ENCODE results near the gene TOGARAM2. TPM values are rescaled to one million over a fixed set of nuclear protein-coding genes. Genes with fewer than 3 reads are reported as not detected.

TOGARAM2 gene
- total and polyA plus RNA-seq, 2 donors: 0.90 to 3.3 TPM

GRCh38 chr2:29061176-29061575 is 80.1 kb downstream of the TOGARAM2 start:
- H3K4me3 ChIP-seq (ENCODE audit: low read length in 2 of 2): no peak overlapping the region
- H3K4me1 ChIP-seq (ENCODE audit: control insufficient read depth in 2 of 2, insufficient read depth in 2 of 2, low read length in 2 of 2): peaks cover 11 to 17% of the 10 kb centered on the region in 2 donors
- no peaks in the 10 kb centered on the region for H3K27me3 ChIP-seq (ENCODE audit: control insufficient read depth in 2 of 2, insufficient read depth in 1 of 2, low read length in 1 of 2)
- no peak for DNase-seq (ENCODE audit: low read depth in 6 of 9, low spot score in 9 of 9)
- 96% methylated on average over 6 of the region's 6 CpGs for WGBS
- H3K9me3 ChIP-seq (ENCODE audit: control insufficient read depth in 2 of 2, insufficient read depth in 1 of 2, low read length in 1 of 2): no peaks in the 10 kb centered on the region
- no peaks in the 10 kb centered on the region for H3K36me3 ChIP-seq (ENCODE audit: control insufficient read depth in 2 of 2, insufficient read depth in 2 of 2, low read length in 1 of 2)
- H3K27ac ChIP-seq (ENCODE audit: low read depth in 1 of 2, low read length in 1 of 2): no peak overlapping the region

GRCh38 chr2:29061616-29062015 is 80.5 kb downstream of the TOGARAM2 start:
- WGBS: 98% methylated on average over 3 of the region's 3 CpGs

GRCh38 chr2:29062371-29062770 is 81.3 kb downstream of the TOGARAM2 start:
- Histone ChIP-seq H3K4me3 (ENCODE audit: low read length in 2 of 2) (no peak overlapping the region), H3K9me3 (ENCODE audit: control insufficient read depth in 2 of 2, insufficient read depth in 1 of 2, low read length in 1 of 2) (no peaks in the 10 kb centered on the region), H3K4me1 (ENCODE audit: control insufficient read depth in 2 of 2, insufficient read depth in 2 of 2, low read length in 2 of 2) (peaks cover 13 to 15% of the 10 kb centered on the region in 2 donors), H3K27me3 (ENCODE audit: control insufficient read depth in 2 of 2, insufficient read depth in 1 of 2, low read length in 1 of 2) (no peaks in the 10 kb centered on the region), H3K36me3 (ENCODE audit: control insufficient read depth in 2 of 2, insufficient read depth in 2 of 2, low read length in 1 of 2) (no peaks in the 10 kb centered on the region), H3K27ac (ENCODE audit: low read depth in 1 of 2, low read length in 1 of 2) (no peak overlapping the region)
- WGBS: 99% methylated on average over 10 of the region's 10 CpGs
- no peak for DNase-seq (ENCODE audit: low read depth in 6 of 9, low spot score in 9 of 9)

More at GRCh38 chr2:29061616-29062015, 80.5 kb downstream of the TOGARAM2 start:
- no peaks in the 10 kb centered on the region for H3K27me3 ChIP-seq (ENCODE audit: control insufficient read depth in 2 of 2, insufficient read depth in 1 of 2, low read length in 1 of 2)
- H3K4me1 ChIP-seq (ENCODE audit: control insufficient read depth in 2 of 2, insufficient read depth in 2 of 2, low read length in 2 of 2): peaks cover 12 to 14% of the 10 kb centered on the region in 2 donors
- H3K36me3 ChIP-seq (ENCODE audit: control insufficient read depth in 2 of 2, insufficient read depth in 2 of 2, low read length in 1 of 2): no peaks in the 10 kb centered on the region
- H3K9me3 ChIP-seq (ENCODE audit: control insufficient read depth in 2 of 2, insufficient read depth in 1 of 2, low read length in 1 of 2): no peaks in the 10 kb centered on the region
- DNase-seq (ENCODE audit: low read depth in 6 of 9, low spot score in 9 of 9): no peak
- no peak overlapping the region for H3K27ac ChIP-seq (ENCODE audit: low read depth in 1 of 2, low read length in 1 of 2)
- H3K4me3 ChIP-seq (ENCODE audit: low read length in 2 of 2): no peak overlapping the region

- no peaks in the 10 kb centered on the region for H3K9me3 ChIP-seq (ENCODE audit: control insufficient read depth in 2 of 2, insufficient read depth in 1 of 2, low read length in 1 of 2)
- no peak overlapping the region for H3K4me3 ChIP-seq (ENCODE audit: low read length in 2 of 2)
- no peaks in the 10 kb centered on the region for H3K27me3 ChIP-seq (ENCODE audit: control insufficient read depth in 2 of 2, insufficient read depth in 1 of 2, low read length in 1 of 2)
- WGBS: 98% methylated on average over 6 of the region's 6 CpGs
- H3K36me3 ChIP-seq (ENCODE audit: control insufficient read depth in 2 of 2, insufficient read depth in 2 of 2, low read length in 1 of 2): no peaks in the 10 kb centered on the region
- no peak for DNase-seq (ENCODE audit: low read depth in 6 of 9, low spot score in 9 of 9)
- H3K4me1 ChIP-seq (ENCODE audit: control insufficient read depth in 2 of 2, insufficient read depth in 2 of 2, low read length in 2 of 2): peaks cover 13 to 15% of the 10 kb centered on the region in 2 donors
- no peak overlapping the region for H3K27ac ChIP-seq (ENCODE audit: low read depth in 1 of 2, low read length in 1 of 2)
Observed at GRCh38 chr2:29063056-29063455, 82.0 kb downstream of the TOGARAM2 start.

- no peaks in the 10 kb centered on the region for H3K9me3 ChIP-seq (ENCODE audit: control insufficient read depth in 2 of 2, insufficient read depth in 1 of 2, low read length in 1 of 2)
- H3K4me3 ChIP-seq (ENCODE audit: low read length in 2 of 2): no peak overlapping the region
- no peak overlapping the region for H3K27ac ChIP-seq (ENCODE audit: low read depth in 1 of 2, low read length in 1 of 2)
- no peaks in the 10 kb centered on the region for H3K27me3 ChIP-seq (ENCODE audit: control insufficient read depth in 2 of 2, insufficient read depth in 1 of 2, low read length in 1 of 2)
- no peaks in the 10 kb centered on the region for H3K36me3 ChIP-seq (ENCODE audit: control insufficient read depth in 2 of 2, insufficient read depth in 2 of 2, low read length in 1 of 2)
- WGBS: 94% methylated on average over 20 of the region's 20 CpGs
- peaks cover 13 to 15% of the 10 kb centered on the region in 2 donors for H3K4me1 ChIP-seq (ENCODE audit: control insufficient read depth in 2 of 2, insufficient read depth in 2 of 2, low read length in 2 of 2)
- DNase-seq (ENCODE audit: low read depth in 6 of 9, low spot score in 9 of 9): no peak
Observed at GRCh38 chr2:29063646-29064345, 82.7 kb downstream of the TOGARAM2 start.

- no peak overlapping the region for H3K27ac ChIP-seq (ENCODE audit: low read depth in 1 of 2, low read length in 1 of 2)
- H3K27me3 ChIP-seq (ENCODE audit: control insufficient read depth in 2 of 2, insufficient read depth in 1 of 2, low read length in 1 of 2): no peaks in the 10 kb centered on the region
- no peak overlapping the region for H3K4me3 ChIP-seq (ENCODE audit: low read length in 2 of 2)
- WGBS: 96% methylated on average over 4 of the region's 4 CpGs
- no peaks in the 10 kb centered on the region for H3K9me3 ChIP-seq (ENCODE audit: control insufficient read depth in 2 of 2, insufficient read depth in 1 of 2, low read length in 1 of 2)
- peaks cover 11 to 14% of the 10 kb centered on the region in 2 donors for H3K4me1 ChIP-seq (ENCODE audit: control insufficient read depth in 2 of 2, insufficient read depth in 2 of 2, low read length in 2 of 2)
- no peaks in the 10 kb centered on the region for H3K36me3 ChIP-seq (ENCODE audit: control insufficient read depth in 2 of 2, insufficient read depth in 2 of 2, low read length in 1 of 2)
- DNase-seq (ENCODE audit: low read depth in 6 of 9, low spot score in 9 of 9): no peak
Observed at GRCh38 chr2:29064346-29064715, 83.2 kb downstream of the TOGARAM2 start.

GRCh38 chr2:29064746-29065067 is 83.6 kb downstream of the TOGARAM2 start:
- no peak overlapping the region for H3K27ac ChIP-seq (ENCODE audit: low read depth in 1 of 2, low read length in 1 of 2)
- H3K36me3 ChIP-seq (ENCODE audit: control insufficient read depth in 2 of 2, insufficient read depth in 2 of 2, low read length in 1 of 2): no peaks in the 10 kb centered on the region
- no peak overlapping the region for H3K4me3 ChIP-seq (ENCODE audit: low read length in 2 of 2)
- 84% methylated on average over 11 of the region's 11 CpGs for WGBS
- H3K4me1 ChIP-seq (ENCODE audit: control insufficient read depth in 2 of 2, insufficient read depth in 2 of 2, low read length in 2 of 2): peaks cover 8 to 10% of the 10 kb centered on the region in 2 donors
- H3K9me3 ChIP-seq (ENCODE audit: control insufficient read depth in 2 of 2, insufficient read depth in 1 of 2, low read length in 1 of 2): no peaks in the 10 kb centered on the region
- no peaks in the 10 kb centered on the region for H3K27me3 ChIP-seq (ENCODE audit: control insufficient read depth in 2 of 2, insufficient read depth in 1 of 2, low read length in 1 of 2)
- DNase-seq (ENCODE audit: low read depth in 6 of 9, low spot score in 9 of 9): no peak

- H3K4me3 ChIP-seq (ENCODE audit: low read length in 2 of 2): no peak overlapping the region
- H3K27me3 ChIP-seq (ENCODE audit: control insufficient read depth in 2 of 2, insufficient read depth in 1 of 2, low read length in 1 of 2): no peaks in the 10 kb centered on the region
- WGBS: 96% methylated on average over 10 of the region's 10 CpGs
- H3K36me3 ChIP-seq (ENCODE audit: control insufficient read depth in 2 of 2, insufficient read depth in 2 of 2, low read length in 1 of 2): no peaks in the 10 kb centered on the region
- H3K27ac ChIP-seq (ENCODE audit: low read depth in 1 of 2, low read length in 1 of 2): no peak overlapping the region
- no peaks in the 10 kb centered on the region for H3K9me3 ChIP-seq (ENCODE audit: control insufficient read depth in 2 of 2, insufficient read depth in 1 of 2, low read length in 1 of 2)
- H3K4me1 ChIP-seq (ENCODE audit: control insufficient read depth in 2 of 2, insufficient read depth in 2 of 2, low read length in 2 of 2): peaks cover 3 to 6% of the 10 kb centered on the region in 2 donors
- DNase-seq (ENCODE audit: low read depth in 6 of 9, low spot score in 9 of 9): no peak
Observed at GRCh38 chr2:29065068-29065811, 84.1 kb downstream of the TOGARAM2 start.

GRCh38 chr2:29066271-29066860 is 85.3 kb downstream of the TOGARAM2 start:
- no peak overlapping the region for H3K4me3 ChIP-seq (ENCODE audit: low read length in 2 of 2)
- DNase-seq (ENCODE audit: low read depth in 6 of 9, low spot score in 9 of 9): no peak
- no peaks in the 10 kb centered on the region for H3K27me3 ChIP-seq (ENCODE audit: control insufficient read depth in 2 of 2, insufficient read depth in 1 of 2, low read length in 1 of 2)
- H3K27ac ChIP-seq (ENCODE audit: low read depth in 1 of 2, low read length in 1 of 2): peak overlapping the region; percentile 17 to 68
- no peaks in the 10 kb centered on the region for H3K36me3 ChIP-seq (ENCODE audit: control insufficient read depth in 2 of 2, insufficient read depth in 2 of 2, low read length in 1 of 2)
- no peaks in the 10 kb centered on the region for H3K9me3 ChIP-seq (ENCODE audit: control insufficient read depth in 2 of 2, insufficient read depth in 1 of 2, low read length in 1 of 2)
- H3K4me1 ChIP-seq (ENCODE audit: control insufficient read depth in 2 of 2, insufficient read depth in 2 of 2, low read length in 2 of 2): peaks cover 2 to 6% of the 10 kb centered on the region in 2 donors
- WGBS: 93% methylated on average over 8 of the region's 8 CpGs

Measured in thymus (tissue), 11 donors.